G401 (cell line): Measurements from ENCODE around the gene TM4SF18. TPM values are rescaled to one million over a fixed set of nuclear protein-coding genes. Genes with fewer than 3 reads are reported as not detected.

Source experiments
- total RNA-seq: library from RNA; depleted of rRNA; stranded (reverse); fragments of >200 nt; shearing (Covaris generic); gene quantifications from 2 replicates; pipeline ENCODE4 v1.2.3, GENCODE V29; 2014; rRNA removed

TM4SF18 gene
- total RNA-seq, 1 experiment from 2014 or later, result 36.7 TPM

Other genes with a start within 250 kb of the TM4SF18 start
- gene HLTF, start 247.1 kb downstream of the TM4SF18 start, total RNA-seq, result 51.9 and 81.1 TPM in 2 replicates
- gene HPS3, start 204.0 kb downstream of the TM4SF18 start, total RNA-seq, result 110 and 126 TPM in 2 replicates
- 93.2 and 119 TPM in 2 replicates for gene CP, start 111.8 kb downstream of the TM4SF18 start, total RNA-seq
- 1,040 and 1,132 TPM in 2 replicates for gene TM4SF1, start 44.0 kb upstream of the TM4SF18 start, total RNA-seq
- gene TM4SF4, start 141.1 kb upstream of the TM4SF18 start, total RNA-seq, result not detected in 2 replicates